GM23338 (cell line): Measurements from ENCODE around the gene OR52N2. TPM values are rescaled to one million over a fixed set of nuclear protein-coding genes. Genes with fewer than 3 reads are reported as not detected.
A peak's percentile ranks its signal among the peaks of the same experiment; 100 is the strongest.

Experiments used
- ATAC-seq: fragments of 200-7000 bp; cut with Tn5 transposase; 3 replicates; pipeline ENCODE4 v1.9.1; 2020
- DNase-seq: peaks from one replicate; pipeline ENCODE4 v3.0.0-alpha.2; 2015; ENCODE audit warnings: low spot score
- H2AFZ ChIP-seq: fragments of 200-600 bp; sonication (generic); 2 replicates; pipeline ENCODE4 v1.8.0; 2016; ENCODE audit warnings: antibody characterized with exemption, mild to moderate bottlenecking, moderate library complexity
- H3F3A ChIP-seq: fragments of 200-600 bp; sonication (generic); replicated peaks from 2 replicates; pipeline ENCODE4 v1.8.0; 2017; ENCODE audit warnings: antibody characterized with exemption, mixed run types, low read depth
- H3K27ac ChIP-seq: fragments of 200-600 bp; sonication (generic); 2 replicates; pipeline ENCODE4 v1.6.1; 2016; ENCODE audit warnings: low read depth
- H3K27me3 ChIP-seq: fragments of 200-600 bp; sonication (generic); 2 replicates; pipeline ENCODE4 v1.8.0; 2016; ENCODE audit warnings: mild to moderate bottlenecking, mixed run types, moderate library complexity; ENCODE audit not compliant: insufficient read depth
- H3K36me3 ChIP-seq: fragments of 200-600 bp; sonication (generic); 2 replicates; pipeline ENCODE4 v1.8.0; 2016; ENCODE audit warnings: mild to moderate bottlenecking; ENCODE audit not compliant: insufficient read depth
- H3K4me1 ChIP-seq: fragments of 200-600 bp; sonication (generic); 2 replicates; pipeline ENCODE4 v1.8.0; 2016; ENCODE audit warnings: mild to moderate bottlenecking, moderate library complexity; ENCODE audit not compliant: insufficient read depth
- H3K4me2 ChIP-seq: fragments of 200-600 bp; sonication (generic); 2 replicates; pipeline ENCODE4 v1.7.1; 2017; ENCODE audit warnings: mixed run types
- H3K4me3 ChIP-seq: fragments of 200-600 bp; sonication (generic); 2 replicates; pipeline ENCODE4 v1.6.1; 2016; ENCODE audit warnings: mixed run types
- H3K79me2 ChIP-seq: fragments of 200-600 bp; sonication (generic); replicated peaks from 2 replicates; pipeline ENCODE4 v1.8.0; 2017; ENCODE audit warnings: mild to moderate bottlenecking; ENCODE audit not compliant: insufficient read depth
- H3K9me2 ChIP-seq: fragments of 200-600 bp; sonication (generic); 2 replicates; pipeline ENCODE4 v1.8.0; 2017; ENCODE audit not compliant: insufficient read depth
- H4K20me1 ChIP-seq: fragments of 200-600 bp; sonication (generic); replicated peaks from 2 replicates; pipeline ENCODE4 v1.8.0; 2017; ENCODE audit warnings: mild to moderate bottlenecking; ENCODE audit not compliant: insufficient read depth
- H3K27ac Mint-ChIP-seq: 2 replicates; pipeline ENCODE4 v1.8.0; 2020; ENCODE audit warnings: inconsistent platforms, mild to moderate bottlenecking, moderate library complexity, mixed read lengths
- H3K27me3 Mint-ChIP-seq: 3 replicates; pipeline ENCODE4 v1.8.0; 2022; ENCODE audit warnings: low read depth, mild to moderate bottlenecking, moderate library complexity, mixed read lengths, inconsistent platforms; ENCODE audit not compliant: insufficient read depth, poor library complexity
- H3K36me3 Mint-ChIP-seq: 3 replicates; pipeline ENCODE4 v1.8.0; 2021; ENCODE audit warnings: low read depth, mild to moderate bottlenecking, inconsistent platforms, moderate library complexity, mixed read lengths
- H3K4me1 Mint-ChIP-seq: 3 replicates; pipeline ENCODE4 v1.8.0; 2020; ENCODE audit warnings: mild to moderate bottlenecking, inconsistent platforms, mixed read lengths
- H3K4me3 Mint-ChIP-seq: 3 replicates; pipeline ENCODE4 v1.8.0; 2021; ENCODE audit warnings: moderate library complexity, mild to moderate bottlenecking, inconsistent platforms, mixed read lengths
- H3K9me3 Mint-ChIP-seq: 3 replicates; pipeline ENCODE4 v1.8.0; 2020; ENCODE audit warnings: moderate library complexity, mild to moderate bottlenecking, inconsistent platforms, mixed read lengths
- CREB1 ChIP-seq: fragments of 250-450 bp; sonication (Bioruptor Pico); IDR thresholded peaks from 2 replicates; pipeline ENCODE4 v1.5.0; 2020; ENCODE audit warnings: low read depth, mild to moderate bottlenecking, moderate library complexity
- CTCF ChIP-seq, 2 experiments: fragments of 200-600 bp in 1 of 2; sonication (generic) in 1 of 2; conservative IDR thresholded peaks; 2 replicates each; pipeline versions ENCODE4 v1.5.1 to v1.6.1; 2016 to 2017; ENCODE audit warnings: antibody characterized with exemption in 2 of 2, low read depth in 2 of 2, mild to moderate bottlenecking in 2 of 2, moderate library complexity in 1 of 2
- ETS1 ChIP-seq: IDR thresholded peaks from 2 replicates; pipeline ENCODE4 v1.6.1; 2016; ENCODE audit warnings: antibody characterized with exemption
- EZH2 ChIP-seq: fragments of 200-600 bp; sonication (generic); IDR thresholded peaks from one replicate; pipeline ENCODE4 v1.8.0; 2017; ENCODE audit warnings: antibody characterized with exemption, mild to moderate bottlenecking, low read depth; ENCODE audit not compliant: unreplicated experiment
- EZH2phosphoT487 ChIP-seq: fragments of 200-600 bp; sonication (generic); IDR thresholded peaks from one replicate; pipeline ENCODE4 v1.8.1; 2018; ENCODE audit warnings: antibody characterized with exemption; ENCODE audit not compliant: unreplicated experiment
- JUNB ChIP-seq: IDR thresholded peaks from one replicate; pipeline ENCODE4 v1.6.1; 2016; ENCODE audit warnings: antibody characterized with exemption; ENCODE audit not compliant: unreplicated experiment
- NANOG ChIP-seq: IDR thresholded peaks from 2 replicates; pipeline ENCODE4 v1.6.1; 2016; ENCODE audit warnings: antibody characterized with exemption, borderline replicate concordance
- POLR2AphosphoS5 ChIP-seq: IDR thresholded peaks from 2 replicates; pipeline ENCODE4 v1.6.1; 2016; ENCODE audit warnings: antibody characterized with exemption, low read depth
- STAT1 ChIP-seq: IDR thresholded peaks from one replicate; pipeline ENCODE4 v1.6.1; 2016; ENCODE audit warnings: antibody characterized with exemption; ENCODE audit not compliant: unreplicated experiment
- ZNF331 ChIP-seq: fragments of 250-450 bp; sonication (Bioruptor Pico); IDR thresholded peaks from 2 replicates; pipeline ENCODE4 v1.5.0; 2020; ENCODE audit warnings: low read depth, mild to moderate bottlenecking, moderate library complexity
- polyA plus RNA-seq: library from polyadenylated mRNA; unstranded; fragments of >200 nt; fragmentation: Nextera tagmentation; extraction: Ambion mirVana; gene quantifications from 2 replicates; pipeline ENCODE4 v1.2.1, GENCODE V29; 2016
- total RNA-seq: library from RNA; depleted of rRNA; stranded (reverse); fragments of >200 nt; shearing (Covaris generic); gene quantifications from 2 replicates; pipeline ENCODE4 v1.2.3, GENCODE V29; 2014
- TF ChIP-seq, protein P1 (sequence below): IDR thresholded peaks from one replicate; pipeline ENCODE4 v1.6.1; 2018; ENCODE audit warnings: antibody characterized with exemption; ENCODE audit not compliant: unreplicated experiment

The OR52N2 gene
- total and polyA plus RNA-seq, 2 experiments from 2014 or later = 0.19 TPM; not detected in 1

- H3K79me2 ChIP-seq = no peaks in the 10 kb centered on the region
- ATAC-seq = peak; percentile 80
- H2AFZ ChIP-seq = peak overlapping the region; percentile 98
- DNase-seq = peak; percentile 33
- H3K4me3 Mint-ChIP-seq = no peak overlapping the region
- H3K27ac Mint-ChIP-seq = peak overlapping the region; percentile 6; the same call in 1 of the 2 replicates
- no peaks in the 10 kb centered on the region for H4K20me1 ChIP-seq
- H3K36me3 ChIP-seq = no peaks in the 10 kb centered on the region
- H3K4me3 ChIP-seq = no peak overlapping the region
- no peaks in the 10 kb centered on the region for H3K27me3 ChIP-seq
- TF ChIP-seq STAT1 (no peak), NANOG (no peak), EZH2 (no peak), JUNB (no peak)
- no peaks in the 10 kb centered on the region; the same call in 1 of the 2 replicates for H3K9me2 ChIP-seq
- H3K36me3 Mint-ChIP-seq = peaks cover 6% of the 10 kb centered on the region; the same call in 2 of the 3 replicates
- H3K4me1 ChIP-seq = no peaks in the 10 kb centered on the region
- H3K4me2 ChIP-seq = no peak overlapping the region
- peaks cover 6% of the 10 kb centered on the region; the same call in 2 of the 3 replicates for H3K4me1 Mint-ChIP-seq
- H3K9me3 Mint-ChIP-seq = peaks cover 8% of the 10 kb centered on the region
- no peaks in the 10 kb centered on the region for H3F3A ChIP-seq
- H3K27ac ChIP-seq = no peak overlapping the region
- no peaks in the 10 kb centered on the region for H3K27me3 Mint-ChIP-seq
These were observed 22.6 kb downstream of the OR52N2 start for GRCh38 chr11:5831196-5831829.

- peaks cover 6% of the 10 kb centered on the region; the same call in 2 of the 3 replicates for H3K4me1 Mint-ChIP-seq
- DNase-seq = no peak
- H4K20me1 ChIP-seq = no peaks in the 10 kb centered on the region
- no peaks in the 10 kb centered on the region for H3K79me2 ChIP-seq
- H3K27ac ChIP-seq = no peak overlapping the region
- H3K27me3 ChIP-seq = no peaks in the 10 kb centered on the region
- no peak overlapping the region for H3K4me2 ChIP-seq
- no peak overlapping the region for H3K27ac Mint-ChIP-seq
- H3F3A ChIP-seq = no peaks in the 10 kb centered on the region
- no peaks in the 10 kb centered on the region; the same call in 1 of the 2 replicates for H3K9me2 ChIP-seq
- no peaks in the 10 kb centered on the region for H3K4me1 ChIP-seq
- H3K4me3 ChIP-seq = no peak overlapping the region
- H3K36me3 ChIP-seq = no peaks in the 10 kb centered on the region
- H3K4me3 Mint-ChIP-seq = no peak overlapping the region
- no peaks in the 10 kb centered on the region for H3K36me3 Mint-ChIP-seq
- ATAC-seq = no peak
- no peak overlapping the region for H2AFZ ChIP-seq
- no peaks in the 10 kb centered on the region for H3K27me3 Mint-ChIP-seq
- H3K9me3 Mint-ChIP-seq = no peaks in the 10 kb centered on the region; the same call in 2 of the 3 replicates
- no peak for TF ChIP-seq POLR2AphosphoS5
- TF ChIP-seq JUNB = no peak
- TF ChIP-seq STAT1 = no peak
- TF ChIP-seq ZNF331 (CRISPR knock-in tag) = no peak
- TF ChIP-seq ETS1 = no peak
- TF ChIP-seq, protein P1, sequence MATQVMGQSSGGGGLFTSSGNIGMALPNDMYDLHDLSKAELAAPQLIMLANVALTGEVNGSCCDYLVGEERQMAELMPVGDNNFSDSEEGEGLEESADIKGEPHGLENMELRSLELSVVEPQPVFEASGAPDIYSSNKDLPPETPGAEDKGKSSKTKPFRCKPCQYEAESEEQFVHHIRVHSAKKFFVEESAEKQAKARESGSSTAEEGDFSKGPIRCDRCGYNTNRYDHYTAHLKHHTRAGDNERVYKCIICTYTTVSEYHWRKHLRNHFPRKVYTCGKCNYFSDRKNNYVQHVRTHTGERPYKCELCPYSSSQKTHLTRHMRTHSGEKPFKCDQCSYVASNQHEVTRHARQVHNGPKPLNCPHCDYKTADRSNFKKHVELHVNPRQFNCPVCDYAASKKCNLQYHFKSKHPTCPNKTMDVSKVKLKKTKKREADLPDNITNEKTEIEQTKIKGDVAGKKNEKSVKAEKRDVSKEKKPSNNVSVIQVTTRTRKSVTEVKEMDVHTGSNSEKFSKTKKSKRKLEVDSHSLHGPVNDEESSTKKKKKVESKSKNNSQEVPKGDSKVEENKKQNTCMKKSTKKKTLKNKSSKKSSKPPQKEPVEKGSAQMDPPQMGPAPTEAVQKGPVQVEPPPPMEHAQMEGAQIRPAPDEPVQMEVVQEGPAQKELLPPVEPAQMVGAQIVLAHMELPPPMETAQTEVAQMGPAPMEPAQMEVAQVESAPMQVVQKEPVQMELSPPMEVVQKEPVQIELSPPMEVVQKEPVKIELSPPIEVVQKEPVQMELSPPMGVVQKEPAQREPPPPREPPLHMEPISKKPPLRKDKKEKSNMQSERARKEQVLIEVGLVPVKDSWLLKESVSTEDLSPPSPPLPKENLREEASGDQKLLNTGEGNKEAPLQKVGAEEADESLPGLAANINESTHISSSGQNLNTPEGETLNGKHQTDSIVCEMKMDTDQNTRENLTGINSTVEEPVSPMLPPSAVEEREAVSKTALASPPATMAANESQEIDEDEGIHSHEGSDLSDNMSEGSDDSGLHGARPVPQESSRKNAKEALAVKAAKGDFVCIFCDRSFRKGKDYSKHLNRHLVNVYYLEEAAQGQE = no peak
- no peak for TF ChIP-seq CREB1 (CRISPR knock-in tag)
- TF ChIP-seq EZH2phosphoT487 = no peak
- no peak for TF ChIP-seq CTCF (conservative IDR thresholded peaks at IDR 0.05; ENCODE audit: low read depth in 2 of 2)
- TF ChIP-seq NANOG = no peak
These were observed 24.7 kb downstream of the OR52N2 start for GRCh38 chr11:5833446-5833845.
